HL-60 (cell line): ENCODE measurements around the gene DRD4.

ENCODE experiments used
- POLR2AphosphoS5 ChIP-seq: IDR thresholded peaks from 2 replicates; pipeline ENCODE4 v1.6.1; 2012; ENCODE audit warnings: low read depth
- TF ChIP-seq, protein P1 (sequence below): IDR thresholded peaks from one replicate; pipeline ENCODE4 v1.5.1; 2011; ENCODE audit warnings: low read length, control low read depth, inconsistent platforms; ENCODE audit not compliant: insufficient read depth
- TF ChIP-seq, protein P2 (sequence below): IDR thresholded peaks from 2 replicates; pipeline ENCODE4 v1.6.1; 2012; ENCODE audit warnings: low read depth; ENCODE audit not compliant: insufficient replicate concordance

DNA sequence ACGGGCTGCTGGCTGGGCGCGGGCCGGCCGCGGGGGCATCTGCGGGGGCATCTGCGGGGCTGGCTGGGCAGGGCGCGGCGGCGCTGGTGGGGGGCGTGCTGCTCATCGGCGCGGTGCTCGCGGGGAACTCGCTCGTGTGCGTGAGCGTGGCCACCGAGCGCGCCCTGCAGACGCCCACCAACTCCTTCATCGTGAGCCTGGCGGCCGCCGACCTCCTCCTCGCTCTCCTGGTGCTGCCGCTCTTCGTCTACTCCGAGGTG is 194 bp downstream of the DRD4 start:
- TF ChIP-seq, protein P1, sequence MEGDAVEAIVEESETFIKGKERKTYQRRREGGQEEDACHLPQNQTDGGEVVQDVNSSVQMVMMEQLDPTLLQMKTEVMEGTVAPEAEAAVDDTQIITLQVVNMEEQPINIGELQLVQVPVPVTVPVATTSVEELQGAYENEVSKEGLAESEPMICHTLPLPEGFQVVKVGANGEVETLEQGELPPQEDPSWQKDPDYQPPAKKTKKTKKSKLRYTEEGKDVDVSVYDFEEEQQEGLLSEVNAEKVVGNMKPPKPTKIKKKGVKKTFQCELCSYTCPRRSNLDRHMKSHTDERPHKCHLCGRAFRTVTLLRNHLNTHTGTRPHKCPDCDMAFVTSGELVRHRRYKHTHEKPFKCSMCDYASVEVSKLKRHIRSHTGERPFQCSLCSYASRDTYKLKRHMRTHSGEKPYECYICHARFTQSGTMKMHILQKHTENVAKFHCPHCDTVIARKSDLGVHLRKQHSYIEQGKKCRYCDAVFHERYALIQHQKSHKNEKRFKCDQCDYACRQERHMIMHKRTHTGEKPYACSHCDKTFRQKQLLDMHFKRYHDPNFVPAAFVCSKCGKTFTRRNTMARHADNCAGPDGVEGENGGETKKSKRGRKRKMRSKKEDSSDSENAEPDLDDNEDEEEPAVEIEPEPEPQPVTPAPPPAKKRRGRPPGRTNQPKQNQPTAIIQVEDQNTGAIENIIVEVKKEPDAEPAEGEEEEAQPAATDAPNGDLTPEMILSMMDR = no peak
- no peak for TF ChIP-seq POLR2AphosphoS5
- TF ChIP-seq, protein P2, sequence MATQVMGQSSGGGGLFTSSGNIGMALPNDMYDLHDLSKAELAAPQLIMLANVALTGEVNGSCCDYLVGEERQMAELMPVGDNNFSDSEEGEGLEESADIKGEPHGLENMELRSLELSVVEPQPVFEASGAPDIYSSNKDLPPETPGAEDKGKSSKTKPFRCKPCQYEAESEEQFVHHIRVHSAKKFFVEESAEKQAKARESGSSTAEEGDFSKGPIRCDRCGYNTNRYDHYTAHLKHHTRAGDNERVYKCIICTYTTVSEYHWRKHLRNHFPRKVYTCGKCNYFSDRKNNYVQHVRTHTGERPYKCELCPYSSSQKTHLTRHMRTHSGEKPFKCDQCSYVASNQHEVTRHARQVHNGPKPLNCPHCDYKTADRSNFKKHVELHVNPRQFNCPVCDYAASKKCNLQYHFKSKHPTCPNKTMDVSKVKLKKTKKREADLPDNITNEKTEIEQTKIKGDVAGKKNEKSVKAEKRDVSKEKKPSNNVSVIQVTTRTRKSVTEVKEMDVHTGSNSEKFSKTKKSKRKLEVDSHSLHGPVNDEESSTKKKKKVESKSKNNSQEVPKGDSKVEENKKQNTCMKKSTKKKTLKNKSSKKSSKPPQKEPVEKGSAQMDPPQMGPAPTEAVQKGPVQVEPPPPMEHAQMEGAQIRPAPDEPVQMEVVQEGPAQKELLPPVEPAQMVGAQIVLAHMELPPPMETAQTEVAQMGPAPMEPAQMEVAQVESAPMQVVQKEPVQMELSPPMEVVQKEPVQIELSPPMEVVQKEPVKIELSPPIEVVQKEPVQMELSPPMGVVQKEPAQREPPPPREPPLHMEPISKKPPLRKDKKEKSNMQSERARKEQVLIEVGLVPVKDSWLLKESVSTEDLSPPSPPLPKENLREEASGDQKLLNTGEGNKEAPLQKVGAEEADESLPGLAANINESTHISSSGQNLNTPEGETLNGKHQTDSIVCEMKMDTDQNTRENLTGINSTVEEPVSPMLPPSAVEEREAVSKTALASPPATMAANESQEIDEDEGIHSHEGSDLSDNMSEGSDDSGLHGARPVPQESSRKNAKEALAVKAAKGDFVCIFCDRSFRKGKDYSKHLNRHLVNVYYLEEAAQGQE = no peak
